Measurements from ENCODE around the gene UNC13D.
"Not testable (repeated sequence)": the region's sequence is repeated elsewhere in the genome, so short reads cannot be mapped to it uniquely, and the experiment has no call there.

The UNC13D gene

GRCh38 chr17:75843577-75844529 is at the start of gene UNC13D:
TSS of gene UNC13D (minus strand) at chr17:75844404. CDS start at chr17:75844337, 67 bp downstream.
- DNase-seq = no peak

- DNase-seq = no peak
Measured at GRCh38 chr17:75893305-75894048, 49.3 kb upstream of the UNC13D start.

- DNase-seq = no peak
Measured at GRCh38 chr17:75892556-75893224, 48.5 kb upstream of the UNC13D start.

GRCh38 chr17:75891605-75892555 is 47.7 kb upstream of the UNC13D start:
- no peak for DNase-seq

GRCh38 chr17:75891022-75891604 is 46.9 kb upstream of the UNC13D start:
- DNase-seq = no peak

- no peak for DNase-seq
Measured at GRCh38 chr17:75889454-75889853, 45.2 kb upstream of the UNC13D start.

GRCh38 chr17:75888484-75888883 is 44.3 kb upstream of the UNC13D start:
- no peak for DNase-seq

GRCh38 chr17:75885860-75886259 is 41.7 kb upstream of the UNC13D start:
- not testable (repeated sequence) for DNase-seq

GRCh38 chr17:75885431-75885830 is 41.2 kb upstream of the UNC13D start:
- no peak for DNase-seq

- no peak for DNase-seq
Measured at GRCh38 chr17:75881678-75882454, 37.7 kb upstream of the UNC13D start.

GRCh38 chr17:75880266-75880665 is 36.1 kb upstream of the UNC13D start:
- DNase-seq = no peak

- peak; percentile 44 for DNase-seq
Measured at GRCh38 chr17:75878174-75878998, 34.2 kb upstream of the UNC13D start, which contains the start of gene TRIM47. TSS of gene TRIM47 (minus strand) at chr17:75878581. CDS start at chr17:75878548, 33 bp downstream.

- peak; percentile 49 for DNase-seq
Measured at GRCh38 chr17:75877752-75878173, 33.6 kb upstream of the UNC13D start.

- DNase-seq = peak; percentile 50
Measured at GRCh38 chr17:75876938-75877751, 32.9 kb upstream of the UNC13D start.

- DNase-seq = peak; percentile 86
Measured at GRCh38 chr17:75876190-75876937, 32.2 kb upstream of the UNC13D start.

GRCh38 chr17:75875940-75876189 is 31.7 kb upstream of the UNC13D start:
- no peak for DNase-seq

GRCh38 chr17:75875182-75875939 is 31.2 kb upstream of the UNC13D start:
- no peak for DNase-seq
